Mesenchymal stem cell (in vitro differentiated cells and primary cell): ENCODE results near the gene NUP214.

Source experiments
- DNase-seq: peaks from one replicate; pipeline ENCODE4 v3.0.0-alpha.2; 2013
- H2AFZ ChIP-seq: one replicate; pipeline ENCODE4 v1.6.1; 2013; ENCODE audit warnings: low read depth, mild to moderate bottlenecking, control low read depth, inconsistent platforms, low read length, moderate library complexity
- H2AK5ac ChIP-seq: 2 replicates; pipeline ENCODE4 v1.6.1; 2013; ENCODE audit warnings: low read length, moderate library complexity, mild to moderate bottlenecking, inconsistent platforms; ENCODE audit not compliant: severe bottlenecking
- H2BK120ac ChIP-seq: one replicate; pipeline ENCODE4 v1.6.1; 2013; ENCODE audit warnings: low read depth, mild to moderate bottlenecking, inconsistent platforms, low read length, moderate library complexity
- H2BK12ac ChIP-seq, 2 experiments: one replicate each; pipeline ENCODE4 v1.6.1; 2013; ENCODE audit warnings: inconsistent platforms in 2 of 2, low read length in 2 of 2, mild to moderate bottlenecking in 2 of 2, moderate library complexity in 2 of 2, control low read depth in 1 of 2
- H2BK15ac ChIP-seq: one replicate; pipeline ENCODE4 v1.6.1; 2013; ENCODE audit warnings: mild to moderate bottlenecking, low read depth, inconsistent platforms; ENCODE audit not compliant: poor library complexity, severe bottlenecking
- H2BK5ac ChIP-seq: 2 replicates; pipeline ENCODE4 v1.6.1; 2013; ENCODE audit warnings: low read depth, mild to moderate bottlenecking, low read length, control low read depth, inconsistent platforms; ENCODE audit not compliant: poor library complexity, severe bottlenecking
- H3K14ac ChIP-seq, 2 experiments: one replicate each; pipeline ENCODE4 v1.6.1; 2013; ENCODE audit warnings: inconsistent platforms in 2 of 2, low read length in 2 of 2, control low read depth in 1 of 2, mild to moderate bottlenecking in 1 of 2, moderate library complexity in 1 of 2
- H3K18ac ChIP-seq, 2 experiments: one replicate each; pipeline ENCODE4 v1.6.1; 2013; ENCODE audit warnings: inconsistent platforms in 2 of 2, low read length in 2 of 2, control low read depth in 1 of 2, low read depth in 1 of 2, mild to moderate bottlenecking in 1 of 2
- H3K23ac ChIP-seq, 2 experiments: one replicate each; pipeline ENCODE4 v1.6.1; 2013; ENCODE audit warnings: inconsistent platforms in 2 of 2, low read length in 2 of 2, mild to moderate bottlenecking in 2 of 2, moderate library complexity in 2 of 2, control low read depth in 1 of 2
- H3K27ac ChIP-seq: 2 replicates; pipeline ENCODE4 v1.5.1; 2013; ENCODE audit warnings: mild to moderate bottlenecking, moderate library complexity, low read length, control low read depth, inconsistent platforms; ENCODE audit not compliant: poor library complexity, severe bottlenecking
- H3K27me3 ChIP-seq, 2 experiments: 2 replicates each; pipeline versions ENCODE4 v1.6.1 to v1.7.0; 2013; ENCODE audit warnings: low read length in 2 of 2, mild to moderate bottlenecking in 2 of 2, moderate library complexity in 2 of 2, control low read depth in 1 of 2, inconsistent platforms in 1 of 2; ENCODE audit not compliant: control insufficient read depth in 1 of 2, insufficient read depth in 1 of 2
- H3K36me3 ChIP-seq, 2 experiments: 2 replicates each; pipeline versions ENCODE4 v1.6.1 to v1.7.0; 2013; ENCODE audit warnings: low read length in 2 of 2, control low read depth in 1 of 2, inconsistent platforms in 1 of 2, low read depth in 1 of 2, mild to moderate bottlenecking in 1 of 2; ENCODE audit not compliant: insufficient read depth in 2 of 2, control insufficient read depth in 1 of 2
- H3K4ac ChIP-seq, 2 experiments: one replicate each; pipeline ENCODE4 v1.6.1; 2013; ENCODE audit warnings: inconsistent platforms in 2 of 2, low read length in 2 of 2, mild to moderate bottlenecking in 2 of 2, moderate library complexity in 2 of 2, control low read depth in 1 of 2, low read depth in 1 of 2
- H3K4me1 ChIP-seq: 2 replicates; pipeline ENCODE4 v1.6.1; 2013; ENCODE audit warnings: low read depth, low read length, control low read depth; ENCODE audit not compliant: control insufficient read depth, insufficient read depth
- H3K4me2 ChIP-seq: 2 replicates; pipeline ENCODE4 v1.6.1; 2013; ENCODE audit warnings: low read length, mild to moderate bottlenecking, inconsistent platforms; ENCODE audit not compliant: poor library complexity, severe bottlenecking
- H3K4me3 ChIP-seq, 2 experiments: 2 replicates each; pipeline versions ENCODE4 v1.5.1 to v1.7.0; 2013; ENCODE audit warnings: low read length in 2 of 2, mild to moderate bottlenecking in 2 of 2, control low read depth in 1 of 2, low read depth in 1 of 2; ENCODE audit not compliant: insufficient read depth in 1 of 2
- H3K79me1 ChIP-seq: replicated peaks from 2 replicates; pipeline ENCODE4 v1.6.1; 2013; ENCODE audit warnings: mild to moderate bottlenecking, control low read depth, low read length, inconsistent platforms; ENCODE audit not compliant: poor library complexity, severe bottlenecking
- H3K9ac ChIP-seq: 2 replicates; pipeline ENCODE4 v1.7.0; 2013; ENCODE audit warnings: mild to moderate bottlenecking, low read length, moderate library complexity
- H3K9me3 ChIP-seq: 2 replicates; pipeline ENCODE4 v1.7.0; 2013; ENCODE audit warnings: mild to moderate bottlenecking, low read length; ENCODE audit not compliant: control insufficient read depth
- H4K8ac ChIP-seq: one replicate; pipeline ENCODE4 v1.6.1; 2013; ENCODE audit warnings: inconsistent platforms, mild to moderate bottlenecking, low read length, moderate library complexity
- H4K91ac ChIP-seq: one replicate; pipeline ENCODE4 v1.6.1; 2013; ENCODE audit warnings: mild to moderate bottlenecking, low read length, inconsistent platforms
- WGBS: methylation state at CpG from one replicate; pipeline ENCODE4 v1.1.7; 2013; ENCODE audit warnings: mixed read lengths; 5-methylcytosine and 5-hydroxymethylcytosine counted together

NUP214 gene

DNA sequence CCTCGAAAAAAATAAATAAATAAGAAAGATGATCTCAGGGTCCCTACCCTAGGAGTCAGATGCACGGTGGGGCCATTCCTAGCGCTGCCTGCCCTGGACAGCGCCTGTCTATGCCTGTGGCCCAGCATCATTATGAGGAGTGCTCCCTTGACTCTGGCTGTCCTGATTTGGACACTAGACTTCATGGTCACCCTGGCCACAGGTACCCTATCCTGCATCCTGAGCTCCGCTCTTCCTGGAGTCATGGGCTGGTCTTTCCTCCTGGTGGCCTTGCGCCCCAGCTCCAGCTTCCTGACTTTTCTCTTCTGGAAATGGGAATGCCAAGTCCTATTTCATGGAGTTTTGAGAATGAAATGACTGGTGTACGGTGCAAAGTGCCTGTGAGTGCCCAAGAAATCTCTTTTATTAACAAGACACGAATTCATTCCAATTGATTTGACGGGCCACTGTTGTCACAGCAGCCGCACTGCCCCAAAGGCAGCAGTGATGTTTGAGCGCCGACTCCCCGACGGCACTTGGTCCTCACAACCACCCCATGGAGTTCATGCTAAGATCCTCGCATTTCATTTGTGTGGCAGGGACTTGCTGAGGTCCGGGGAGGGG lies 29.6 kb upstream of the NUP214 start:
- Histone ChIP-seq H3K27ac (no peak overlapping the region), H3K27me3 (peaks cover 16 to 50% of the 10 kb centered on the region in 2 experiments), H3K18ac (no peak overlapping the region), H3K4me2 (peak overlapping the region; percentile 72), H3K4me1 (peaks cover 50% of the 10 kb centered on the region), H2BK120ac (no peak overlapping the region), H3K4ac (no peak overlapping the region), H3K9me3 (no peaks in the 10 kb centered on the region), H2AFZ (no peak overlapping the region), H2AK5ac (no peak overlapping the region), H3K9ac (no peak overlapping the region), H4K8ac (no peak overlapping the region), H3K4me3 (peak overlapping the region; percentile 61 to 68), H3K79me1 (no peaks in the 10 kb centered on the region), H2BK15ac (no peak overlapping the region), H2BK12ac (no peak overlapping the region), H4K91ac (no peak overlapping the region), H3K36me3 (peaks cover 0 to 3% of the 10 kb centered on the region in 2 experiments), H3K23ac (no peak overlapping the region), H3K14ac (no peak overlapping the region), H2BK5ac (no peak overlapping the region)
- 41% methylated on average over 16 of the region's 16 CpGs for WGBS
- DNase-seq: no peak

DNA sequence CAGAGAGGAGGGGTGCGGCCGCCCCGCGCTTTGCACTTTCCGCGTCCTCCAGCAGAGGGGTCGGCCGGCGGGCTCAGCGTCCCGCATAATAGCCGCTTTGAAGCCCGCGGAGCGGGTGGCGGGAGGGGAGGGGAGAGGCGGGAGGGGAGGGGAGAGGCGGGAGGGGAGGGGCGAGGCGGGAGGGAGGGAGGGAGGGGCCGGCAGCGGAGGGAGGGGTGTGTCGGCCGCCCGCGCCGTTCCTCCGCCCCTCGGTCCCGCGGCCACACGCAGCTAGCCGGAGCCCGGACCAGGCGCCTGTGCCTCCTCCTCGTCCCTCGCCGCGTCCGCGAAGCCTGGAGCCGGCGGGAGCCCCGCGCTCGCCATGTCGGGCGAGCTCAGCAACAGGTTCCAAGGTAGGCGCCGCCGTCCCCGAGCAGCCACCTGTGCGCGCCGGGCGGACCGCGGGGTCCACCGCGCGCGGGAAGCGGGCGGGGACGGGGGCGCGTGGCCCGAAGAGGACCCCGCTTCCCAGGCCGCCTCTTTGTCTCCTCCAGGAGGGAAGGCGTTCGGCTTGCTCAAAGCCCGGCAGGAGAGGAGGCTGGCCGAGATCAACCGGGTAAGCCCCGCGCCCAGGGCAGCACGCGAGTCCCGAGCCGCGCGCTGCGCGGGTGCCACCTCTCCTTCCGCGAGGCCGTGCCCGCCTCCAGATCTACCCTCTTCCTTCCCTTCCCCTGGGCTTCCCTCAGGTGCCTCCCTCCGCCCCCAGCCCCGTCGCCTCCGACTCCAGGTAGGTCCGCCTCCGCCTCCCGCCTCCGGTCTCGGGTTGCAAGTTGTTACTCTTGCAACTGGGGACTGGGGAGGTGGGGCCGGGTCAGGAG lies 28.9 kb upstream of the NUP214 start, which contains the start of gene AIF1L:
Gene AIF1L, plus strand, starts transcription at position 263 of the 857 bp plus-strand sequence. Its CDS starts 99 bp downstream, at position 362.
- Histone ChIP-seq H4K8ac (no peak within 1 kb of the TSS), H3K23ac (no peak within 1 kb of the TSS), H3K4me3 (peak within 1 kb of the TSS; percentile 63 to 68), H2AFZ (no peak within 1 kb of the TSS), H3K9me3 (no peaks in the 10 kb centered on the region), H4K91ac (no peak within 1 kb of the TSS), H2BK15ac (peak within 1 kb of the TSS; percentile 52), H2BK120ac (no peak within 1 kb of the TSS), H3K4me2 (peak within 1 kb of the TSS; percentile 95), H3K27me3 (peaks cover 16 to 50% of the 10 kb centered on the region in 2 experiments), H2AK5ac (no peak within 1 kb of the TSS), H3K9ac (peak within 1 kb of the TSS; percentile 11), H3K36me3 (peaks cover 0 to 3% of the 10 kb centered on the region in 2 experiments), H3K4ac (no peak within 1 kb of the TSS), H3K18ac (no peak within 1 kb of the TSS), H2BK12ac (no peak within 1 kb of the TSS), H3K79me1 (no peaks in the 10 kb centered on the region), H3K14ac (no peak within 1 kb of the TSS), H2BK5ac (no peak within 1 kb of the TSS), H3K27ac (no peak within 1 kb of the TSS), H3K4me1 (peaks cover 53% of the 10 kb centered on the region)
- DNase-seq: peak; percentile 20
- WGBS: 1% methylated on average over 52 of the region's 99 CpGs

DNA sequence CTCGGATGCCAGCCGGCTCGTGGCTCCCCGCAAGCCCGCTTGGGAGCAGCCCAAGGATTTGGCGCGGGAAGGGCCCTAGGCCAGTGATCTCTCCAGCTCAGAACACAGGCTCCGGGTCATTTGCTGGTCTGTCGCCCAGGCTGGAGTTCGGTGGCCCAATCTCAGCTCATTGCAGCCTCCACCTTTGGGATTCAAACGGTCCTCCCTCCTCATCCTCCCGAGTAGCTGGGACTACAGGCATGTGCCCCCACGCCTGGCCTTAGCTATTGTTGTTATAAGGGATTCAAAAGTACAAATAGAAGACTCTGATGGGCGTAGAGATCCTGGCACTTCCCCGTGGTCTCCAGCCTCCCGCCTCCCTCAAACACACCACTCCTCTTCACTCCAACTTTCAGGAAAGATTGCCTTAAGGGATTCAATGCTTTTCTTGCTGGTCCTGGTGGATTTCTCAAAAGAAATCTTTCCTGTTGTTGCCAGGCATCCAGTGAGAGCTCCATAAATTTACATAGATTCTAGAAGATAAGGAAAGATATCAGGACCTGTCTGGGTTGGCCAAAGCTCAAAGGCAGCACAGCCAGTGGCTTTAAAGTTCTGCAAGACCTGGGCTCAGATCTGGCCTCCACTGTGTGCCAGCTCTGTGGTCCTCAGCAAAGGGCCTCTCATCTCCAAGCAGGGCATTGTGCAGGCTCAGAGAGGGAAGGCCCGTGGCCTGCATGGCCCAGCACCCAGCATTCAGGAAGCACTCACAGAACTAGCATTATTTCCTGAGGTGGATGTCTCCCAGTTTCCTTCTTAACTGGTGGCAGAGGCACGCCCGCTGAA lies 28.0 kb upstream of the NUP214 start:
- Histone ChIP-seq H3K18ac (no peak overlapping the region), H2BK120ac (no peak overlapping the region), H4K91ac (no peak overlapping the region), H3K79me1 (no peaks in the 10 kb centered on the region), H3K4me2 (peak overlapping the region; percentile 95), H3K9ac (no peak overlapping the region), H2AFZ (no peak overlapping the region), H4K8ac (no peak overlapping the region), H3K9me3 (no peaks in the 10 kb centered on the region), H2BK5ac (no peak overlapping the region), H3K27me3 (peaks cover 16 to 48% of the 10 kb centered on the region in 2 experiments), H3K14ac (no peak overlapping the region), H3K4me1 (peaks cover 54% of the 10 kb centered on the region), H3K27ac (no peak overlapping the region), H2BK12ac (no peak overlapping the region), H2AK5ac (no peak overlapping the region), H3K23ac (no peak overlapping the region), H3K4me3 (peak overlapping the region; percentile 63 to 68), H3K4ac (no peak overlapping the region), H2BK15ac (peak overlapping the region; percentile 52), H3K36me3 (peaks cover 0 to 3% of the 10 kb centered on the region in 2 experiments)
- DNase-seq: no peak
- 34% methylated on average over 16 of the region's 19 CpGs for WGBS

DNA sequence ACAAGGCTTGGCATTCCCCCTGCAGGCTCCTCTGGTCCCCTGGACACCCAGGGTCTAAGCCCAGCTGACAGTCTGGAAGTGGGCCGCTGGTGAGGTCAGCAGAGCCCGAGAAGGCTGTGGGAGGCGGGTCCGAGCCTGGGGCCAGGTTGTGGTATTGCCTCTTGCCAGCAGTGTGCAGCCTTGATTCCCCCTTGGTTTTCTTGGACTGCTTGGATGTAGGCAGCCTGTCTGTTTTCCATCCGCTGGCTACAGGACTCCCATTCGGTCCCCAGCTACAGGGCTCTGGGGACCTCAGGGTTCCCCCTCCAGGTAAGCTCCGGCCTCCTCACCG lies 27.5 kb upstream of the NUP214 start:
- WGBS: 87% methylated on average over 8 of the region's 8 CpGs
- no peak overlapping the region for H3K9ac ChIP-seq

More for the DNA sequence above, 27.5 kb upstream of the NUP214 start:
- Histone ChIP-seq H3K9me3 (no peaks in the 10 kb centered on the region), H3K4ac (no peak overlapping the region), H3K4me1 (peaks cover 60% of the 10 kb centered on the region), H3K27me3 (peaks cover 16 to 50% of the 10 kb centered on the region in 2 experiments), H4K91ac (no peak overlapping the region), H3K79me1 (no peaks in the 10 kb centered on the region), H3K4me3 (no peak overlapping the region), H2BK5ac (no peak overlapping the region), H3K4me2 (no peak overlapping the region), H3K27ac (no peak overlapping the region), H2AFZ (no peak overlapping the region), H3K36me3 (peaks cover 0 to 3% of the 10 kb centered on the region in 2 experiments), H2BK15ac (no peak overlapping the region), H3K23ac (no peak overlapping the region), H2BK12ac (no peak overlapping the region), H3K14ac (no peak overlapping the region), H2BK120ac (no peak overlapping the region), H3K18ac (no peak overlapping the region), H4K8ac (no peak overlapping the region), H2AK5ac (peak overlapping the region; percentile 1)
- DNase-seq: no peak
